Cerebellar cortex (tissue), 1 donor: ENCODE measurements around the gene RASL12.
"Not testable (repeated sequence)": the region's sequence is repeated elsewhere in the genome, so short reads cannot be mapped to it uniquely, and the experiment has no call there.

Experiments
- DNase-seq: peaks from one replicate; pipeline ENCODE4 v3.0.0-alpha.2; 2015; ENCODE audit warnings: low spot score

Gene RASL12

DNA sequence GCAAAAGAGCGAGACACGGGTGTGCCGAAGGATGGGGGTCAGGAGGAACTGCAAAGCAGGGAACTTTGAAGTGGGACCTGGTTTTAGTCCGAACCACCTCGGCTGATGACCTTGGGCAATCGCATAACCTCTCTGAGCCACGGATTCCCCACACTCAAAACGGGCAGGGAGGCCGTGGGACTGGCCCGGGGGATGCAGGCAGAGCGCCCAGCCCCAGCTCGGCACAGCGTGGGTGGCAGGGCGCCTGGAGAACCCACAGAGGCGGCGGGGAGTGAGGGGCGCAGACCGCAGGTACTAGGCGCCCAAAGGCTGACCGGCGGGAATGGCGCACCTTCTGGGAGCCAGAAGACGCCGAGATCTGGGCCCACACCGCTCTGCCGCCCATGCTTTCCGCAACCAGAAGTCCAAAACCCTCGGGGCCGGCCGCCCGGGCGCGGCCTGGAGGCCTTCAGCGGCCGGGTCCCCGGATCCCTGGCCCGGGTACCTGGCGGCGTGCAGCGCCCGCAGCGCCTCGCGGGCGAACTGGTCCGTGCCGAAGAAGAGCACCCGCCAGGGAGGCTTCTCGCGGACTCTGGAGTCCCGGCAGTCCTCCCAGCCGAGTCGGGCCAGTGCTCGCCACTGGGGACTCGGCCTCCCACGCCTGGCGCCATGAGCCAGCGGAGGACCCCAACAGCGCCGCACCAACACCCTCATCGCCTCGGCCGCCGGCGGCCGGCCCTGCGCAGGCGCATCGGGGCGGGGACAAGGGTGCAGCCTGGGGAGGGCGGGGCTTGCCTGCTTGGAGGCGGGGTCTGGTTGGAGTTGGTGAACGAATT is 38.7 kb downstream of the RASL12 start, which contains the start of gene MTFMT:
Gene MTFMT (minus strand): TSS at position 719 of the 815 bp plus-strand sequence. CDS start 26 bp downstream, at position 693.
- peak; percentile 86 for DNase-seq

DNA sequence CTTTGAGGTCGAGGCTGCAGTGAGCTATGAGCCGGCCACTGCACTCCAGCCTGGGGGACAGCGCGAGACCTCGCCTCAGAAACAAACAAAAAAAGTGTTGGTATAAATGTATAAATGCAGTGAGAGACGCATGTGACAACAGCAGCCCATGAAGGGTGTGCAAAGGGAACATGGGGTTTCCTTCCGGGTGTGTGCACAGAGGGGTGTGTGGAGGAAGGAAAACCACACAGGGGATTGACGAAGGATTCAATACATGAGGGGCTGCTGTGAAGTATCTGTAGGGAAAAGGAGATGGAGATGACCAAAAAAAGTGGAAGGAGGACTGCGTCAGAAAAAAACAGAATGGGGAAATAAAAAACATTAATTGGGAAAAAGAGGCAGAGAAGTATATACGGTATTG is 39.5 kb downstream of the RASL12 start:
- DNase-seq, result no peak

DNA sequence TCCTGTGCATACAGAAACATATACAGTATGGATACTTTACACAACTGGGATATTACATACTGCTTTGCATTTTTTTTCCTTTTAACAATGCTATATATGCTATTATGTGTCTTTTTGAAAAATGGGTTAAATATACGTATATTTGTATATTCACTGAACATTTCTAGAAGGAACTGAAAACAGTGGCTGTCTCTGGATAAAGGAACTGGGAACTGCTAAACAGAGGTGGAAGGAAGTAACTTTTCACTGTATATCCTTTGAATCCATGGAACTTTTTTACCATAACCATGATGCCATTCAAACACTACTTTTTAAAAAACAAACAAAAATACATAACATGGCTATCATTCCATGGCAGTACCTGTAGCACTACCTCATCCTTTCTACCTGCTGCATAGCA is 40.2 kb downstream of the RASL12 start:
- no peak for DNase-seq

DNA sequence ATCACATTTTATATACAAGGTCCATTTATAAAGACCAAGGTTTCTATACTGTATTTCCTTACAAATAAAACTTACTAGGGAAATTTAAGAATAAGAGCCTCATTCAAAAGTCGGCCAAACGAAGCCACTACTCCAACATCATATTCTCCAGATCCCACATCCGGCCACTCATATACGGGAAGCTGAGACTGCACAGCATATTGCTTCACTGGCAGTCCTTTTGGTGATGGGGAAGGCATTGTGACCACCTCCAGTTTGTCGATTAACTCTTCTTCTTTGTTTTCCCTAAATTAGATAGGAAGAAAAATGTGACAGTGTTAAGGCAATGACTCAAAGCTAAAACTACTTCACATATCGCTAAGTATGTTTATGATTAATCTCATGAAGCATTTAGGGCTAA is 41.0 kb downstream of the RASL12 start:
- DNase-seq, result no peak

DNA sequence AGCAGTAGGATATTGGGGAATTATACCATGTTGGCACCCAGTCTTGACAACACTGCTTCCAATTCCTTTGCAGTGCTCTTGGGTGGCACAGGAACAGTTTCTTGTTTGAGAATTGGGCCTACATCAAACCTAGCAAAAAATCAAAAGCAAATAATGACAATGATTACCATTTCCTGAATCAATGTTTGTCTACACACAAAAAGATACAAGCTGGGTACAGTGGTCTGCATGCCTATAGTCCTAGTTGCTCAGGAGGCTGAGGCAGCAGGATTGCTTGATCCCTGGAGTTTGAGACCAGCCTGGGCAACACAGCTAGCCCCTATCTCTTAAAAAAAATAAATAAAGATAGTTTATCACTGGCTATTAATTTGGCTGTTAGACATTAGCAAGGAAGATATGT is 46.3 kb downstream of the RASL12 start:
- DNase-seq, result no peak

DNA sequence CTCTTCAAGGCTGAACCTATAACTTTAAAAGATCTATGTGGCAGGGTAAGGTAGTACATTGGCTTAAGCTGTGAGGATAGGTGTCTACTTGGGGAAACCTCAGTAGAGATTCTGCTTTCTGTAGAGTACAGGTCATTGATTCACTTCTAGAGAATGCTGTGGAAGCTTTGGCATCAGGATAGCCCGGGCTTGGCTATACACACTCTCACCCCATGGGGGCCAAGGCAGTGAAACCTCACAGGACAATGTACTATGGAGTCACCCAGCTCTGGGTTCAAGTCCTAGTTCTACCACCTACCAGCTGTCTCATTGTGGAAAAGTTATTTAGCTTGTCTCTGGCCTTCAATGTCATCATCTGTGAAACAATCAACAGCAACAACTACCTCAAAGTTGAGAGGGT is 47.4 kb downstream of the RASL12 start:
- DNase-seq, result no peak

DNA sequence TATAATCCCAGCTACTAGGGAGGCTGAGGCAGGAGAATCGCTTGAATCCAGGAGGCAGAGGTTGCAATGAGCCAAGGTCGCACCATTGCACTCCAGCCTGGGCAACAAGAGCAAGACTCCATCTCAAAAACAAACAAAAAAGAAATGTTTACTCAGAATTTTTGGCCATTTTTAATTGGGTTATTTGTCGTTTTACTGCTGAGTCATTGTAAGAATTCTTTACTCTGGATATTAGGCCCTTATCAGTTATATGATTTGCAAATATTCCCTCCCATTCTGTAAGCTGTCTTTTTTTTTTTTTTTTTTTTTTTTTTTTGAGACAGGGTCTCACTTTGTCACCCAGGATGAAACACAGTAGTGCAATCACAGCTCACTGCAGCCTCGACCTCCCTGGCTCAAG is 56.6 kb downstream of the RASL12 start:
- not testable (repeated sequence) for DNase-seq

DNA sequence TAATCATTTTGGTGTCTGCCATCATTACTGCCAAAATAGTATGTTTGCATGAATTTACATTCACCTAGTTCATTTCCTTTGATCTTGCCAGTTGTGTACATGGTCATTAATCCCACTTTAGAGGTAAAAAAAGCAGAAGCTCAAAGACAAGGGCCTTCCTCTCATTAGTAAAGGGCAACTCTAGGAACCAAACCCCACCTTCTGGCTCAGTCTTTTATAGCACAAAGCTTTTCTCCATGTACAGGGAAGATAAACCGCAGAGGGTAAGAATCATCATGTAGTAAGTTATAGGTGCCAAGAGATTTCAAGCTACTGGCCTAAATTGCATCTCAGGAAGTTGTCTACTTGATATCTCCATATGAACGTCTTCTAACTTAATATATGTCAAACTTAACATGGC is 58.8 kb downstream of the RASL12 start:
- DNase-seq, result peak; percentile 26

DNA sequence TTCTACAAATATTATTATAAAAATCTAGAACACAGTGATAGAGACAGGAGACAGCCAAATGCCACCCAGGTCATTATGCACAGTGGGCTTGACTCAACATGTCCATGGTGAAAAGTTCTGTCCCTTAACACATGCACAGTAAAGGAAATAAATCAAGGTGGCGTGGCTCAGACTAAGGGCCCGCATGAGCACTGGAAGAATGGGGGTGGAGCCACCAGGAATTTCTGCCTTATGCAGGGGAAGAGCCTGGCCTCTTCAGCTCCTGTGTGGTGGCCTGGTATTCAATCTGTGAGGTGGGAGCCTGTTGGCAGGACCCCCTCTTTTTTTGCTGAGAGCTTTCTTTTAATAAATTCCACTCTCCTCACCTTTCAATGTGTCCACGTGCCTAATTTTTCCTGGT is 60.9 kb downstream of the RASL12 start:
- no peak for DNase-seq

DNA sequence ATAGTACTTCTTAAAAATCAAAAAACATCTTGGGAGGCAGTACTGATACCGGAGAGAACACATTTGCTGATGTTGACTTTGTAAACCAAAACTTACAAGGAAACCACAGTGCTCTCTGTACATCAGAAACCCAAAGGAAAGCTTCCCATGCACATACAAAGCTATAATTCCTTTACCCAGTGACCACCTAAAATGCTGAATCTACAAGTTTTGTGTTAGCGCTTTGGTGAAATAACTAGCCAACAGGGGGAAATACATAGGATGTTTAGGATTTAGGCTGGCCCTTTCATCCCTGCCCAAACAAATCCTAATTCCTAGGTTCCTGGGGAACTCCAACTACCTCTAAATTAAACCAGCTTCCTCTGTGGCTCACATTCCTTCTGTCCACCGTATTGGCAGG is 62.8 kb downstream of the RASL12 start:
- no peak for DNase-seq
